Parathyroid adenoma (tissue), 2 donors: ENCODE measurements around the gene PRR19.

ENCODE experiments used
- H2AFZ ChIP-seq: fragments of 300-600 bp; sonication (generic); one replicate; pipeline ENCODE4 v1.7.0; 2017; ENCODE audit warnings: antibody characterized with exemption, mild to moderate bottlenecking
- H3K27ac ChIP-seq: fragments of 300-600 bp; sonication (generic); one replicate; pipeline ENCODE4 v1.7.0; 2017
- H3K27me3 ChIP-seq: fragments of 300-600 bp; sonication (generic); one replicate; pipeline ENCODE4 v1.7.0; 2017; ENCODE audit warnings: low read length; ENCODE audit not compliant: control insufficient read depth, insufficient read depth
- H3K36me3 ChIP-seq: fragments of 300-600 bp; sonication (generic); one replicate; pipeline ENCODE4 v1.7.0; 2017; ENCODE audit warnings: low read length; ENCODE audit not compliant: control insufficient read depth, insufficient read depth
- H3K4me1 ChIP-seq: fragments of 300-600 bp; sonication (generic); one replicate; pipeline ENCODE4 v1.7.0; 2017; ENCODE audit warnings: control low read depth
- H3K4me2 ChIP-seq: fragments of 300-600 bp; sonication (generic); one replicate; pipeline ENCODE4 v1.7.0; 2017; ENCODE audit warnings: low read length
- H3K4me3 ChIP-seq: fragments of 300-600 bp; sonication (generic); one replicate; pipeline ENCODE4 v1.7.0; 2017; ENCODE audit warnings: low read depth, low read length
- H3K79me2 ChIP-seq: fragments of 300-600 bp; sonication (generic); one replicate; pipeline ENCODE4 v1.7.0; 2017; ENCODE audit warnings: control low read depth
- H3K9ac ChIP-seq: fragments of 300-600 bp; sonication (generic); one replicate; pipeline ENCODE4 v1.7.0; 2017; ENCODE audit warnings: mild to moderate bottlenecking
- H3K9me3 ChIP-seq: fragments of 300-600 bp; sonication (generic); one replicate; pipeline ENCODE4 v1.7.0; 2017; ENCODE audit warnings: low read length; ENCODE audit not compliant: control insufficient read depth
- TF ChIP-seq, protein P1 (sequence below): fragments of 300-600 bp; sonication (generic); IDR thresholded peaks from one replicate; pipeline ENCODE4 v1.7.0; 2017; ENCODE audit warnings: antibody characterized with exemption, mild to moderate bottlenecking
- donor health status: primary hyperparathyroidism.

Gene PRR19

DNA sequence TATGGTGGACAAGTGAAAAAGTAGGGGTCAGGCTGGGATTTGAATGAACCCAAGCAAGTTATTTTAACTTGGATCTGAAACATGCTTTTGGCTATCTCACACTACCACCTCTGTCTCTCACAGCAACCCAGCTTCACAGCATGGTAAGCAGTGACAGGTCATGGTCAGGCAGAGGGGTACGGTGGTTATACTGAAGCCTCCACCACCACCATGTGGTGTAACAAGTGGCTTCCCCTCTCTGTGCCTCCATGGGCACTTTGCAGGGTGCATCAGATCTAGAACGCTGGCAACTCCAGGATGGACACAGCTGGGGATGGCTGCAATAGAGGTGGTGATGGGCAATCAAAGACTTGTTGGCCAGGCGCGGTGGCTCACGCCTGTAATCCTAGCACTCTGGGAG lies 10.4 kb downstream of the PRR19 start:
- TF ChIP-seq, protein P1, sequence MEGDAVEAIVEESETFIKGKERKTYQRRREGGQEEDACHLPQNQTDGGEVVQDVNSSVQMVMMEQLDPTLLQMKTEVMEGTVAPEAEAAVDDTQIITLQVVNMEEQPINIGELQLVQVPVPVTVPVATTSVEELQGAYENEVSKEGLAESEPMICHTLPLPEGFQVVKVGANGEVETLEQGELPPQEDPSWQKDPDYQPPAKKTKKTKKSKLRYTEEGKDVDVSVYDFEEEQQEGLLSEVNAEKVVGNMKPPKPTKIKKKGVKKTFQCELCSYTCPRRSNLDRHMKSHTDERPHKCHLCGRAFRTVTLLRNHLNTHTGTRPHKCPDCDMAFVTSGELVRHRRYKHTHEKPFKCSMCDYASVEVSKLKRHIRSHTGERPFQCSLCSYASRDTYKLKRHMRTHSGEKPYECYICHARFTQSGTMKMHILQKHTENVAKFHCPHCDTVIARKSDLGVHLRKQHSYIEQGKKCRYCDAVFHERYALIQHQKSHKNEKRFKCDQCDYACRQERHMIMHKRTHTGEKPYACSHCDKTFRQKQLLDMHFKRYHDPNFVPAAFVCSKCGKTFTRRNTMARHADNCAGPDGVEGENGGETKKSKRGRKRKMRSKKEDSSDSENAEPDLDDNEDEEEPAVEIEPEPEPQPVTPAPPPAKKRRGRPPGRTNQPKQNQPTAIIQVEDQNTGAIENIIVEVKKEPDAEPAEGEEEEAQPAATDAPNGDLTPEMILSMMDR: no peak

DNA sequence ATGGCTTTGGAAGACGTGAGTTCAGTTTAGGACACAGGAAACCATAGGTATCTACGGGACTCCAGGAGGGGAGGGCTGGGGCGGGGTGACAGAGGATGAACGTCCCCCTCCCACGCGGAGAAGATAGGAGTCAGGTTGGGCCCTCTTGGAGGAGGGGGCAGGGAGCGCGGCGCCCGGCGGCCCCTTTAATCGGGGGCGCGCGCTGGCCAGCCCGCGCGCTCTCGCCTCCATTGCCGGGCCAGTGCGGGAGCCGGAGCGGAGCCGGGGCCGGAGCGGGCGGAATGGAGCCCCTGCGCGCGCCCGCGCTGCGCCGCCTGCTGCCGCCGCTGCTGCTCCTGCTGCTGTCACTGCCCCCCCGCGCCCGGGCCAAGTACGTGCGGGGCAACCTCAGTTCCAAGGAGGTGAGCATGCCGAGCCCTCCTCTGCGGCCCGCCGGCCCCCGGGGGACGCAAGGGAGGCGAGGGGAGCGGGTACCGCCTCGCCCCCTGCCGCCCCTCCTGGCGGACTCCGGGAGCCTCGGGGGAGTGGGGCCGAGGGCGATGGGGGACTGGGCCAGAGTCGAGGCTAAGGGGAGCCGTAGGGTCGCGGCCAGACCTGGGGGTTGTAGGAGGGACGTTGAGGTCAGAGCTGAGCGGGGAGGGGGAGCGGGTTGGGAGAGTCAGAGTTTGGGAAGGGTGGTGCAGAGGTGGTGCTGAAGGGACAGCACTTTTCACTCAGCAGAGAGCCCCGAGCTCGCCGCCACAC lies 11.3 kb downstream of the PRR19 start, which contains the start of gene TMEM145:
TSS of gene TMEM145 (plus strand) at position 214 of the 744 bp plus-strand sequence. CDS start at position 282, 68 bp downstream.
- Histone ChIP-seq H3K27ac (peak within 1 kb of the TSS; percentile 66), H3K4me3 (peak within 1 kb of the TSS; percentile 63), H3K4me1 (peaks cover 21% of the 10 kb centered on the region), H3K79me2 (no peaks in the 10 kb centered on the region), H2AFZ (peak within 1 kb of the TSS; percentile 86), H3K36me3 (no peaks in the 10 kb centered on the region), H3K9me3 (no peaks in the 10 kb centered on the region), H3K4me2 (peak within 1 kb of the TSS; percentile 91), H3K27me3 (no peaks in the 10 kb centered on the region), H3K9ac (peak within 1 kb of the TSS; percentile 58)
- TF ChIP-seq, protein P1: peak; percentile 34

More for the DNA sequence above, 10.4 kb downstream of the PRR19 start:
- no peaks in the 10 kb centered on the region for H3K79me2 ChIP-seq
- H3K4me3 ChIP-seq: no peak overlapping the region
- no peaks in the 10 kb centered on the region for H3K36me3 ChIP-seq
- no peaks in the 10 kb centered on the region for H3K27me3 ChIP-seq
- no peak overlapping the region for H3K9ac ChIP-seq
- peak overlapping the region; percentile 35 for H2AFZ ChIP-seq
- peaks cover 19% of the 10 kb centered on the region for H3K4me1 ChIP-seq
- no peak overlapping the region for H3K27ac ChIP-seq
- no peaks in the 10 kb centered on the region for H3K9me3 ChIP-seq
- H3K4me2 ChIP-seq: no peak overlapping the region

DNA sequence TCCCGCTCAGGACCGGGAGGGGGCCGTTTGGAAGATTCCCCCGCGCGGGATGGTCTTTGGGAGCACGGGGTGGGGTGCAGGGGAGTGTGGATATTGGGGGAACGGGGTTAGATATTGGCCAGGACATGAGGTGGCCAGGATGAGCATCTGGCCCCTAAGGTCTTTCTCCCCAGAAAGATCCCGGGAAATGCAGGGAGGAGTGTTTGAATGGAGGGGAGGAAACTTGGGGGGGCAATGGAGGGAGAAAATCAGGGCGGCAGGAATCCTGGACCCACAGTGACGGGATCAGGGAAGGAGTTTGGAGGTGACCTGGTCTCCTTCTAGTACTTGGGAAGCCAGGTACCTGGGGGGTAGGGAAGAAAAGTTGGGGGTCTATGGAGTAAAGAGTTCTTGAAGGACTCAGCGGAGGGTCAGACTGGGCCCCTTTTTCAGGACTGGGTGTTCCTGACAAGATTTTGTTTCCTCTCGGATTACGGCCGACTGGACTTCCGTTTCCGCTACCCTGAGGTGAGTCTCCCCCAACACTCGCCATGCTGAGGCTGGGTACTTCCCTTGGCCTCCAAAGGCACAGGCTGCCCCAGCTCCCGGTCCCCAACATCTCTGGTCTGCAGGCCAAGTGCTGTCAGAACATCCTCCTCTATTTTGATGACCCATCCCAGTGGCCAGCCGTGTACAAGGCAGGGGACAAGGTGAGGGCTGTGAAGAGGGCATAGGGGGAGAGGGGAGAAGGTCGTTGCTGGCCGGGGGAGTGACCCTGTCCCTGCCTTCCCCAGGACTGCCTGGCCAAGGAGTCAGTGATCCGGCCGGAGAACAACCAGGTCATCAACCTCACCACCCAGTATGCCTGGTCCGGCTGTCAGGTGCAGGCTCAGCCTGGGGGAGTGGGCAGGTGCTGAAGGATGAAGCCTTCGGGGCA lies 12.2 kb downstream of the PRR19 start:
- no peaks in the 10 kb centered on the region for H3K36me3 ChIP-seq
- no peaks in the 10 kb centered on the region for H3K79me2 ChIP-seq
- no peak overlapping the region for H3K9ac ChIP-seq
- H3K4me2 ChIP-seq: peak overlapping the region; percentile 91
- peaks cover 21% of the 10 kb centered on the region for H3K4me1 ChIP-seq
- peak overlapping the region; percentile 66 for H3K27ac ChIP-seq
- TF ChIP-seq, protein P1: no peak
- peak overlapping the region; percentile 86 for H2AFZ ChIP-seq
- no peaks in the 10 kb centered on the region for H3K27me3 ChIP-seq
- no peaks in the 10 kb centered on the region for H3K9me3 ChIP-seq
- no peak overlapping the region for H3K4me3 ChIP-seq

DNA sequence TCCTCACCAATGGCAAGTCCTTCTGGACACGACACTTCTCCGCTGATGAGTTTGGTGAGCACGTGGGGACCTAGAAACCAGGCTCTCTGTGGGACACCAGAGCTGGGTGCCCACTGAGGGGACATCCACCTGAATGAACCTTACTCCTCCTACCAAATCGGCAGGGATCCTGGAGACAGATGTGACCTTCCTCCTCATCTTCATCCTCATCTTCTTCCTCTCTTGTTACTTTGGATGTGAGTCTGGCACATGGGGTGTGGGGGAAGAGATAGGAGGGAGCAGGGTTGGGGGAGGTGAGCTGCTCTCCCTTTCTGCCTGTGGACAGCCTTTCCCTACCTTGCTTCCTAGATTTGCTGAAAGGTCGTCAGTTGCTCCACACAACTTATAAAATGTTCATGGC lies 13.1 kb downstream of the PRR19 start:
- H3K9me3 ChIP-seq: no peaks in the 10 kb centered on the region
- no peaks in the 10 kb centered on the region for H3K79me2 ChIP-seq
- no peaks in the 10 kb centered on the region for H3K27me3 ChIP-seq
- no peak overlapping the region for H2AFZ ChIP-seq
- H3K4me2 ChIP-seq: no peak overlapping the region
- no peak overlapping the region for H3K9ac ChIP-seq
- H3K27ac ChIP-seq: no peak overlapping the region
- H3K4me1 ChIP-seq: peaks cover 21% of the 10 kb centered on the region
- no peak overlapping the region for H3K4me3 ChIP-seq
- TF ChIP-seq, protein P1: no peak
- no peaks in the 10 kb centered on the region for H3K36me3 ChIP-seq
